ENCODE results near the gene RARA. TPM values are rescaled to one million over a fixed set of nuclear protein-coding genes. Genes with fewer than 3 reads are reported as not detected.

The RARA gene
- total RNA-seq, 1 donor: 67.9 TPM

GRCh38 chr17:40326832-40327199, 17.8 kb downstream of the RARA start:
- Histone ChIP-seq H3K27me3 (ENCODE audit: insufficient read depth, low read length) (no peaks in the 10 kb centered on the region), H3K9me3 (ENCODE audit: low read depth, low read length) (no peaks in the 10 kb centered on the region), H3K4me1 (ENCODE audit: insufficient read depth, low read length) (peaks cover 96% of the 10 kb centered on the region), H3K4me3 (ENCODE audit: low read length) (peak overlapping the region; percentile 15)

GRCh38 chr17:40327244-40327729, 18.3 kb downstream of the RARA start:
- H3K4me3 ChIP-seq (ENCODE audit: low read length): no peak overlapping the region
- H3K27me3 ChIP-seq (ENCODE audit: insufficient read depth, low read length): no peaks in the 10 kb centered on the region
- no peaks in the 10 kb centered on the region for H3K9me3 ChIP-seq (ENCODE audit: low read depth, low read length)
- H3K4me1 ChIP-seq (ENCODE audit: insufficient read depth, low read length): peaks cover 96% of the 10 kb centered on the region

- Histone ChIP-seq H3K27me3 (ENCODE audit: insufficient read depth, low read length) (no peaks in the 10 kb centered on the region), H3K4me1 (ENCODE audit: insufficient read depth, low read length) (peaks cover 100% of the 10 kb centered on the region), H3K9me3 (ENCODE audit: low read depth, low read length) (no peaks in the 10 kb centered on the region), H3K4me3 (ENCODE audit: low read length) (no peak overlapping the region)
Observed at GRCh38 chr17:40327735-40328385, 18.9 kb downstream of the RARA start.

- H3K27me3 ChIP-seq (ENCODE audit: insufficient read depth, low read length): no peaks in the 10 kb centered on the region
- no peaks in the 10 kb centered on the region for H3K9me3 ChIP-seq (ENCODE audit: low read depth, low read length)
- H3K4me3 ChIP-seq (ENCODE audit: low read length): no peak overlapping the region
- H3K4me1 ChIP-seq (ENCODE audit: insufficient read depth, low read length): peaks cover 100% of the 10 kb centered on the region
Observed at GRCh38 chr17:40328386-40328766, 19.4 kb downstream of the RARA start.

- peak overlapping the region; percentile 25 for H3K4me3 ChIP-seq (ENCODE audit: low read length)
Observed at GRCh38 chr17:40329839-40330794, 21.1 kb downstream of the RARA start.

GRCh38 chr17:40330850-40331470, 22.0 kb downstream of the RARA start:
- Histone ChIP-seq H3K27me3 (ENCODE audit: insufficient read depth, low read length) (no peaks in the 10 kb centered on the region), H3K9me3 (ENCODE audit: low read depth, low read length) (no peaks in the 10 kb centered on the region), H3K4me1 (ENCODE audit: insufficient read depth, low read length) (peaks cover 100% of the 10 kb centered on the region), H3K4me3 (ENCODE audit: low read length) (peak overlapping the region; percentile 25)

More at GRCh38 chr17:40329839-40330794, 21.1 kb downstream of the RARA start:
- Histone ChIP-seq H3K4me1 (ENCODE audit: insufficient read depth, low read length) (peaks cover 100% of the 10 kb centered on the region), H3K9me3 (ENCODE audit: low read depth, low read length) (no peaks in the 10 kb centered on the region), H3K27me3 (ENCODE audit: insufficient read depth, low read length) (no peaks in the 10 kb centered on the region)

- H3K9me3 ChIP-seq (ENCODE audit: low read depth, low read length): no peaks in the 10 kb centered on the region
- H3K4me3 ChIP-seq (ENCODE audit: low read length): peak overlapping the region; percentile 24
- peaks cover 100% of the 10 kb centered on the region for H3K4me1 ChIP-seq (ENCODE audit: insufficient read depth, low read length)
- no peaks in the 10 kb centered on the region for H3K27me3 ChIP-seq (ENCODE audit: insufficient read depth, low read length)
Observed at GRCh38 chr17:40331743-40332641, 23.0 kb downstream of the RARA start.

- Histone ChIP-seq H3K27me3 (ENCODE audit: insufficient read depth, low read length) (no peaks in the 10 kb centered on the region), H3K4me3 (ENCODE audit: low read length) (no peak overlapping the region), H3K9me3 (ENCODE audit: low read depth, low read length) (no peaks in the 10 kb centered on the region)
Observed at GRCh38 chr17:40333781-40334448, 24.9 kb downstream of the RARA start.

GRCh38 chr17:40335620-40336019, 26.6 kb downstream of the RARA start:
- Histone ChIP-seq H3K9me3 (ENCODE audit: low read depth, low read length) (no peaks in the 10 kb centered on the region), H3K4me3 (ENCODE audit: low read length) (no peak overlapping the region), H3K27me3 (ENCODE audit: insufficient read depth, low read length) (no peaks in the 10 kb centered on the region), H3K4me1 (ENCODE audit: insufficient read depth, low read length) (peaks cover 100% of the 10 kb centered on the region)

More at GRCh38 chr17:40333781-40334448, 24.9 kb downstream of the RARA start:
- H3K4me1 ChIP-seq (ENCODE audit: insufficient read depth, low read length): peaks cover 100% of the 10 kb centered on the region

GRCh38 chr17:40337351-40337750, 28.4 kb downstream of the RARA start:
- no peaks in the 10 kb centered on the region for H3K27me3 ChIP-seq (ENCODE audit: insufficient read depth, low read length)
- no peaks in the 10 kb centered on the region for H3K9me3 ChIP-seq (ENCODE audit: low read depth, low read length)
- peaks cover 91% of the 10 kb centered on the region for H3K4me1 ChIP-seq (ENCODE audit: insufficient read depth, low read length)
- H3K4me3 ChIP-seq (ENCODE audit: low read length): no peak overlapping the region

- Histone ChIP-seq H3K27me3 (ENCODE audit: insufficient read depth, low read length) (no peaks in the 10 kb centered on the region), H3K4me3 (ENCODE audit: low read length) (no peak overlapping the region), H3K9me3 (ENCODE audit: low read depth, low read length) (no peaks in the 10 kb centered on the region), H3K4me1 (ENCODE audit: insufficient read depth, low read length) (peaks cover 91% of the 10 kb centered on the region)
Observed at GRCh38 chr17:40338058-40338457, 29.1 kb downstream of the RARA start.

GRCh38 chr17:40338941-40339649, 30.1 kb downstream of the RARA start:
- Histone ChIP-seq H3K9me3 (ENCODE audit: low read depth, low read length) (no peaks in the 10 kb centered on the region), H3K4me1 (ENCODE audit: insufficient read depth, low read length) (peaks cover 91% of the 10 kb centered on the region), H3K27me3 (ENCODE audit: insufficient read depth, low read length) (no peaks in the 10 kb centered on the region), H3K4me3 (ENCODE audit: low read length) (no peak overlapping the region)

- no peak overlapping the region for H3K4me3 ChIP-seq (ENCODE audit: low read length)
- no peaks in the 10 kb centered on the region for H3K27me3 ChIP-seq (ENCODE audit: insufficient read depth, low read length)
- H3K4me1 ChIP-seq (ENCODE audit: insufficient read depth, low read length): peaks cover 91% of the 10 kb centered on the region
- H3K9me3 ChIP-seq (ENCODE audit: low read depth, low read length): no peaks in the 10 kb centered on the region
Observed at GRCh38 chr17:40340327-40340726, 31.3 kb downstream of the RARA start.
